Measurements from ENCODE around the gene CD96. TPM values are rescaled to one million over a fixed set of nuclear protein-coding genes. Genes with fewer than 3 reads are reported as not detected.

Gene CD96
- total RNA-seq, 1 experiment from 2014 or later: 72.2 TPM

GRCh38 chr3:111585217-111585616 lies 43.2 kb downstream of the CD96 start:
- in situ Hi-C loops (cut with HindIII; ENCODE audit: low pct_unique_long_range_greater_than_20kb, low sequenced_read_pairs): no loop called here
- DNase-seq (ENCODE audit: low read depth, low spot score): no peak

DNA sequence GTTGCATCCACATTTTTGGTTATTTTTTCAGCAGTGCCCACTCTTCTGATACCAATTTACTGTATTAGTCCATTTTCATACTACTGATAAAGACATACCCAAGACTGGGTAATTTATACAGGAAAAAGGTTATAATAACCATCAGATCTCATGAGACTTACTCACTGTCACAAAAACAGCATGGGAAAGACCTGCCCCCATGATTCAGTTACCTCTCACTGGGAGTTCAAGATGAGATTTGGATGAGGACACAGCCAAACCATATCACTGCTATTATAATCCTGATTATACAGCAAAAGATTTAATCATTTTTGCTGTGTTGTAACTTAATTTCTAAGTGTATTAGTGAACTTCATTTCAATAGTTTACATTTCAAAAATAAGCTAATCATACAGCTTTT lies 46.5 kb downstream of the CD96 start:
- in situ Hi-C loops (cut with HindIII; ENCODE audit: low pct_unique_long_range_greater_than_20kb, low sequenced_read_pairs): no loop called here
- no peak for DNase-seq (ENCODE audit: low read depth, low spot score)

- in situ Hi-C loops (cut with HindIII; ENCODE audit: low pct_unique_long_range_greater_than_20kb, low sequenced_read_pairs): no loop called here
- no peak for DNase-seq (ENCODE audit: low read depth, low spot score)
Observed at GRCh38 chr3:111589303-111590142, 47.5 kb downstream of the CD96 start.

GRCh38 chr3:111590143-111590491 lies 48.1 kb downstream of the CD96 start:
- in situ Hi-C loops (cut with HindIII; ENCODE audit: low pct_unique_long_range_greater_than_20kb, low sequenced_read_pairs): no loop called here

DNA sequence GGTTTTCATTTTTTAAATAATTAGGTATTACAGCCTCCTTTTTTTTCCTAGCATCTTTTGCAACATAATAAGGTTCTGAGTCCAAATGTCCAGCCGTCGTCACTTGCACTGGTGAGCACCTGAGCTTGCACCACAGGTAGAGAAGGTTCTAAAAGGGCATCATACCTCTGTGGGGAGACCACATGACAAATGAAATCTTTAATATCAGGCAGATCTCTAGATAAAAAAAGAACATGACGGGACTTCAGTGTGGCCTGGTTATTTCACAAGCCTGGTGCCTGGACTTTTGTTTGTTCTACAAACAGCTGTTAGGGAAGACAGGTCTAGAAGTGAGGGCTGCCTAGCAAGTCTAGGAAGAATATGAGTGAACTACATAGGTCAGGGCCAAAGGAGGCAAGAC lies 49.6 kb downstream of the CD96 start:
- in situ Hi-C loops (cut with HindIII; ENCODE audit: low pct_unique_long_range_greater_than_20kb, low sequenced_read_pairs): no loop called here
- DNase-seq (ENCODE audit: low read depth, low spot score): no peak

More at GRCh38 chr3:111590143-111590491, 48.1 kb downstream of the CD96 start:
- no peak for DNase-seq (ENCODE audit: low read depth, low spot score)

GRCh38 chr3:111592143-111592542 lies 50.1 kb downstream of the CD96 start:
- no peak for DNase-seq (ENCODE audit: low read depth, low spot score)
- in situ Hi-C loops (cut with HindIII; ENCODE audit: low pct_unique_long_range_greater_than_20kb, low sequenced_read_pairs): no loop called here

GRCh38 chr3:111592936-111593335 lies 50.9 kb downstream of the CD96 start:
- in situ Hi-C loops (cut with HindIII; ENCODE audit: low pct_unique_long_range_greater_than_20kb, low sequenced_read_pairs): no loop called here

DNA sequence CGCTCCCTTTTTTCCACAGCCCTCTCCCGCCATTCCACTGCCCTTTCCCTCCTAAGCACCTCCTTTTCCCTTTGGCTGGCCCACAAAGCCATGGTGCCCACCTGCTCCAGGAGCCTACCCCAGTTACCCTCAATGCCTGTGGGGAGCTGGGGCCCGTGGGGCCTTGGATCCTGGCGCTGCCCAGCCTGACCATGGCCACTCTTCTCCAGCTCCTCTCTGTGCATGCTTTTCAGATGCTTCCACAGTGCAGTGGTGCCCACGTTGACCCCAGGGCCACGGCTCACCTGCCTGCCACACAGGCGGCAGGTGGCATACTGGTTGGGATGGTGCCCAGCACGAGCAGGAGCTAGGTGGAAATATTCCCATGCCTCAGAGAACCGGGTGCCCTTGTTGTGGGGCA lies 51.7 kb downstream of the CD96 start:
- DNase-seq (ENCODE audit: low read depth, low spot score): no peak
- in situ Hi-C loops (cut with HindIII; ENCODE audit: low pct_unique_long_range_greater_than_20kb, low sequenced_read_pairs): no loop called here

More at GRCh38 chr3:111592936-111593335, 50.9 kb downstream of the CD96 start:
- no peak for DNase-seq (ENCODE audit: low read depth, low spot score)

DNA sequence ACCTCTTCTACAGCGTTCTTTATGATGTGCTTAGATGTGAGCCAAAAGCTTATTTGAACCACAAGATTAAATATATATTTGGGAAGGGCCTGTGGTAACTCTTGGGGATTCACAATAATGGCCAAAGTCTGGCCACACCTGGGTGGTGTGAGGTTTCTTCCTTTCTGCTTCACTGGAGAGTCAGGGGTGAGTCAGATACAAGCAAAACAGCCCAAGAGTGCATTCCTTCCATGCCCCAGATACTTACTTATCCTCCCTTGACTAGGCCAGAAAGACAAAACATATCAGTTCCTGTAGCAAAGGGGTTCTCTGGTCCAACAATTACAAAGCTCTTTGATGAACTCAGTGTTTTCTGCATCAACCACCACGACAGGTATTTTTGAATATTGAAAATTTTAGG lies 52.2 kb downstream of the CD96 start:
- in situ Hi-C loops (cut with HindIII; ENCODE audit: low pct_unique_long_range_greater_than_20kb, low sequenced_read_pairs): no loop called here
- no peak for DNase-seq (ENCODE audit: low read depth, low spot score)

DNA sequence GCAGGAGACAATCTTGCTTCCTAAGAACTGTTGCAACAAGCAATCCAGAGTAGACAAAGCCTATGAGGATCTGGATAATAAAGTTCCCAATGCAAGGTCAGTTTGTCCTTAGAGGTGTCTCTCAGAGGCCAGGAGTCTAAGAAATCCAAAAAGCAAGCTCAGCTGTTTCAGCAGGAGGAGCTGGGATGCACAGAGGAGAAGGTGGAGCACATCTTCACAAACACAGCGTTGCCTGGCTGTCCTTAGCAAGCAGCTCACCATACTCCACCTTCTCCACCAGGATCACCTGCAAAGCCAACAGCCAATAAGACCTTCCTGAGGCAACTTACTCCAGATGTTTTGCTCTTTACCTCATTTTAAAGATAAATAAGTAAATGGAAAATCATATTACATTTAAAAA lies 52.8 kb downstream of the CD96 start:
- in situ Hi-C loops (cut with HindIII; ENCODE audit: low pct_unique_long_range_greater_than_20kb, low sequenced_read_pairs): no loop called here
- DNase-seq (ENCODE audit: low read depth, low spot score): no peak

- DNase-seq (ENCODE audit: low read depth, low spot score): no peak
- in situ Hi-C loops (cut with HindIII; ENCODE audit: low pct_unique_long_range_greater_than_20kb, low sequenced_read_pairs): no loop called here
Observed at GRCh38 chr3:111595232-111595631, 53.2 kb downstream of the CD96 start, which contains the start of gene ZBED2. Gene ZBED2 (minus strand): TSS chr3:111595346. CDS start chr3:111594201, 1,145 bp downstream.

DNA sequence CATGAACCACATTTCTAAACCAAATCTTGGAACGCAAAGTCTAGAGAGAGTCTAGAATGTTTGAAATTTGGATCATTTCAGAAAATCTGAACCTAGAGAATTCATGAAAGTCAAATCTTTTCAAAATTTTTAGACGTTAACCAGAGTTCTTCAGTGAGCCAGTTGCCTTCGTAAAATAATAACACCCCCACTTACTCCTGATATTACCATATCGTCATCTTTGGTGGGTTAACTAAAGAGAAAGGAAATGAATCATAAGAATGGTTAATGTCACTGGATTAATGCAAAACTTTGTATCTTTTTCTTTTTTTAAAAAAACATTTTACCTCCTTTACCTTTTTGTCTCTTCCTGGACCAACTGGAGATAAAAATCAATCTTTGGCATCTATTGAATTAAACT lies 54.3 kb downstream of the CD96 start:
- in situ Hi-C loops (cut with HindIII; ENCODE audit: low pct_unique_long_range_greater_than_20kb, low sequenced_read_pairs): no loop called here
- DNase-seq (ENCODE audit: low read depth, low spot score): no peak

- in situ Hi-C loops (cut with HindIII; ENCODE audit: low pct_unique_long_range_greater_than_20kb, low sequenced_read_pairs): no loop called here
- DNase-seq (ENCODE audit: low read depth, low spot score): no peak
Observed at GRCh38 chr3:111598139-111598538, 56.1 kb downstream of the CD96 start.

DNA sequence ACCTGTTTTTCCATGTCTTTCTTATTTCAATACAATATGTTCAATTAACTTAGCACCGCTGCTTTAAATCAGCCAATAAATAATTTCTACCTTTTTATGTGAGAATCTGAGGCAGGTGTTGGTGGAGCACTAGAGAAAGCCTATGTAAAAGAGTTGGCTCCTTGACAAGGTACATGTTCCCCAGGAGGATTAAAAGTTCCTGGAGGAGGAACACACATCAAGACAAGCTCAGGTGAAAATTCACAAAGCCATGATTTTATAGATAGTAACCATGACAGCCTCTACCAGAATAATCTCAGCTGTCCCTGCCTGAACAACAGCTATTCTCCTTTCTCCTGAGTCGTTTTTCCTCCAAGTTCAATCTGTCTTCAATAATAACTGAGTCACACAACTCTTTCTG lies 56.6 kb downstream of the CD96 start:
- in situ Hi-C loops (cut with HindIII; ENCODE audit: low pct_unique_long_range_greater_than_20kb, low sequenced_read_pairs): no loop called here
- no peak for DNase-seq (ENCODE audit: low read depth, low spot score)

DNA sequence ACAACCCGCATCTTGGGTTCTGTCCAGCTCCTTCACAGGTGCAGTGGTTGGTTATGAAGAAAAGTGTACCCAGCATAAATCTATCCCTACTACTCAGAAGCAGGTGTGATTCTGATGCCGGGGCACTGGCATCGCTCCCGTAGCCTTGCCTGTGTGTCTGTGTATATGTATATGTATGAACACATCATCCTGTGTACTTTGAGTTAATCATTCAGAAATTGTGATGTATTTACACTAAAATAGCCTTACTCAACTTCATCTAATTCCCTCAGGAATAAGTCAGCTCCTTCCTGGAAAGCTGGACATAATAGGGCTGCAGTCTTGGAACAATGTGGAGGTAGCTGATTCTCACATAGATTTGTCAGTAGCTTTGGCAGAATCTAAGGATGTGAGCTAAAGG lies 59.8 kb downstream of the CD96 start:
- no peak for DNase-seq (ENCODE audit: low read depth, low spot score)

GRCh38 chr3:111603679-111604078 lies 61.7 kb downstream of the CD96 start:
- in situ Hi-C loops (cut with HindIII; ENCODE audit: low pct_unique_long_range_greater_than_20kb, low sequenced_read_pairs): no loop called here
- no peak for DNase-seq (ENCODE audit: low read depth, low spot score)

More for the DNA sequence above, 59.8 kb downstream of the CD96 start:
- in situ Hi-C loops (cut with HindIII; ENCODE audit: low pct_unique_long_range_greater_than_20kb, low sequenced_read_pairs): no loop called here

DNA sequence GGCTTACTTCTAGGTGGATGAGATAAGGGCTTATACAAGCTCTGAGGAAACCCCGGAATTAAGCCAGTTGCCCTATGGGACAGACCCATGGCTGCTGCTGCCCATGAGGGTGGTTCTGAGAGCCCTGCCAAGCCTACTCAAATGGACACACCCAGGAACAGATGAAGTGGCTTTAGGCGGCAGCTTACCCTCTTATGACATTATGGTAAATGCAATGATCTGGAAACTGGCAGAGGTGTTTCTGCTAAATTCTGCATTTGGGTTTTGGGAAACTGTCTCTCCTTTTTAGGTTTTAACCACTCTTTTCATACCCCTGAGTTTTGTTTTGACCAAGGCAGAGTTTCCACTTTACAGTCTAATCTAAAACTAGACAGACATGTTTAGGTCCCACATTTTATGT lies 62.1 kb downstream of the CD96 start:
- in situ Hi-C loops (cut with HindIII; ENCODE audit: low pct_unique_long_range_greater_than_20kb, low sequenced_read_pairs): no loop called here

DNA sequence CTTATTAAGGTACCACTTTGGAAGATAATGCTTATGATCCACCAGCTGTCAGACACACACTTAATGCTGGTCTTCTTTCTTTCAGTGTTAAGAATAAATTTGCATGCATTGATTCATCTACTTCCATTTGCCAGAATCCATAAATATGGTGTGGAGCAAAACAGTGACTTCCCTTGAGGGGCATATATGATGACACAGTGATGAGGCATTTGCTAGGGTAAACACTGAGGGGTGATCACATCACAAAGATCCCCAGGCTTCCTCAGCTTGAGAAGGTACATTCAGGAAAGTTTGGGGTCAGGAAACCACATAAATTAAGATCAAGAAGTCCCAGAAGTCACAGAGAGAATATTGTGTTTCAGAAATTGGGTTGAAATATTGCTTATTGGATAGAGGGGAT lies 63.0 kb downstream of the CD96 start:
- in situ Hi-C loops (cut with HindIII; ENCODE audit: low pct_unique_long_range_greater_than_20kb, low sequenced_read_pairs): no loop called here
- no peak for DNase-seq (ENCODE audit: low read depth, low spot score)

More for the DNA sequence above, 62.1 kb downstream of the CD96 start:
- DNase-seq (ENCODE audit: low read depth, low spot score): no peak

DNA sequence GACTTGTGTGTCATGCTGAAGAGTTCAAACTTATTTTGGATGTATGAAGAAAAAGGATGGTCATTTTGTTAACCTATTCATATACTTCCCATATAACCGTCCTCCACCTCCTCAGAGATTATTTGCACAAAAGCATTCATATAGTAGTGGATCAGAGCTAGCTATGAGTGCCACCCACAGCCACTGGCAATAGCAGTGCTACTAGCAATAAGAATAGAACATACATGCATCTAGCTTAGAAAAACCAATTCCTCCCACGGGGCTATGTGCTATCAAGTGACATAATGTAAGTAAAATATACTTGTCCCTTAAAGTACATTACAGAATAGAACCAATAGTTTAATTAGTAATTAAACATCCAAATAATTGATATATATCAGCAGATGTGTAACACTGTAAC lies 63.5 kb downstream of the CD96 start:
- DNase-seq (ENCODE audit: low read depth, low spot score): no peak

More for the DNA sequence above, 63.5 kb downstream of the CD96 start:
- in situ Hi-C loops (cut with HindIII; ENCODE audit: low pct_unique_long_range_greater_than_20kb, low sequenced_read_pairs): no loop called here

All from SK-MEL-5 (cell line).